ENCODE data around the gene SLC39A12.

The SLC39A12 gene

DNA sequence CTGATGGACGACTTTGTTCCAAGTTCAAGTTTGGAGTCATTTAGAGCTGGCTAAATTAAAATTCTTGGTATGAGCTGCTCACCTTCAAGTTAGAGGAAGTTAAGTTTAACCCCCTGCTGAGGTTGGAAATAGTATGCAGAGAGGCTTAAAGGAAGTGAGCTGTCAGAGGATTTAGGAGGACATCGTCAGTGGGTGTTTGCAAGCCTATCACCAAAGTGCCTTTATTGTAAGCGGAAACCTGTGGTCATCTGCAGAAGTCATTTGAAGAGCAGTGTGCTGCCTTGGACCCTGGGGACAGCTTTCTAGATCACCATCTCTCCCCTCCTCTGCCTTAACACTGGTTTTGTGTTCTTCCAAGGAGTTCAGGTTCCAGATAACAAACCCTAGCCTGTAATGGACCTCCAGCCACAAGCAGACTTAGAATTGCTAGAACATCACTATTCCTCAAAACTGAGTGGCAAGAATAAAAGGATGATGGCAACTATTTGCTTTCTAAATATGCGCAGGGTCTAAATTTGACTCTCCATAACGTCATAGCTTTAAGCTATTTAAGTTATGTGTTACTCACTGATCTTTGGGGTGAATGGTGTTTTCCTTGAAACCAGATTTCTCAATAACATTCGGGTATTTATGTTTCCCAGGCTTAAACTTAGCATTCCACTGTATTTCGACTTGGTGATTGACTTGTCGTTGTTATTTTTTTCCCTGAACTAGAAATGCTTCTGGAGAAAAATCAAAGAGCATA, 93.4 kb downstream of the SLC39A12 start:
- in situ Hi-C loops (cut with HindIII; ENCODE audit: low sequenced_read_pairs): no loop called here

DNA sequence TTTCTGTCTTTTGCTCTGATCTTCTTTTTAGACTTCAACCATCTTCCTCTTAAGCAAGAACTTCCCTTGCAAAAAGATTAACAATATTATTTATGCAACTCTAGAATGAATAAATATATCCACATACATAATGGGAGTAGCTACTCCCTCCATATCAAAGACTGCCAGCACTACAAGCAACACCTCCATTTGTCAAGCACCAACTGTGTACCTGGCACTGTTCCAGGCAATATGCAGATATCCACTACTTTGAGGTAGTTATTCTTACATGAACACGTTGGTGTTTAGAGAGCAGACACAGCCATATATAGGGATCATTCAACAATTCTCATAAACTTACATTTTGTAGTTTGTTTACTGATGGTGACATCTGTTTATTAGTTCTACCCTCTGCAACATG, 104.9 kb downstream of the SLC39A12 start:
- in situ Hi-C loops (cut with HindIII; ENCODE audit: low sequenced_read_pairs): no loop called here

GRCh38 chr10:18059826-18060559, 108.3 kb downstream of the SLC39A12 start:
- in situ Hi-C loops (cut with HindIII; ENCODE audit: low sequenced_read_pairs): no loop called here

- in situ Hi-C loops (cut with HindIII; ENCODE audit: low sequenced_read_pairs): no loop called here
Measured at GRCh38 chr10:18066947-18067346, 115.2 kb downstream of the SLC39A12 start.

GRCh38 chr10:18068401-18068800, 116.7 kb downstream of the SLC39A12 start:
- in situ Hi-C loops (cut with HindIII; ENCODE audit: low sequenced_read_pairs): no loop called here

- in situ Hi-C loops (cut with HindIII; ENCODE audit: low sequenced_read_pairs): no loop called here
Measured at GRCh38 chr10:18071591-18071990, 119.9 kb downstream of the SLC39A12 start.

DNA sequence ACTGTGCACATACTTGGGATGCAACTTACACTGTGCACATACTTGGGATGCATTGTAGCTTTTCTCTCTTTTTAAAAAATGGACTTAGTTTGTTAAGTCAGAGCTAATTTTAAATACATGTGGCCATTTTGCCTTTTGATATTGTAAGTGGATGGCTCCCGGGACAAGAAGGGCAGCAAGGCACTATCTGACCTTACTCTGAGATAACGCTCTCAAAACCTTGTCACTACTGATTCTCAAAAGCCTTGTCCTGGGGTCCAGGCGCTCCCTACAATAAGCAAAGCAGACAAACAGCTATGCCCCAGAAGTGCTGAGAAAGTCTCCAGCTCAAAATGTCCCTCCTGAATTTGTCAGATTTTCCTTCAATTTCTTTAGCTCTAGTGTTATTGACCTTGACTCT, 121.6 kb downstream of the SLC39A12 start:
- in situ Hi-C loops (cut with HindIII; ENCODE audit: low sequenced_read_pairs): no loop called here

- in situ Hi-C loops (cut with HindIII; ENCODE audit: low sequenced_read_pairs): no loop called here
Measured at GRCh38 chr10:18075881-18076280, 124.2 kb downstream of the SLC39A12 start.

DNA sequence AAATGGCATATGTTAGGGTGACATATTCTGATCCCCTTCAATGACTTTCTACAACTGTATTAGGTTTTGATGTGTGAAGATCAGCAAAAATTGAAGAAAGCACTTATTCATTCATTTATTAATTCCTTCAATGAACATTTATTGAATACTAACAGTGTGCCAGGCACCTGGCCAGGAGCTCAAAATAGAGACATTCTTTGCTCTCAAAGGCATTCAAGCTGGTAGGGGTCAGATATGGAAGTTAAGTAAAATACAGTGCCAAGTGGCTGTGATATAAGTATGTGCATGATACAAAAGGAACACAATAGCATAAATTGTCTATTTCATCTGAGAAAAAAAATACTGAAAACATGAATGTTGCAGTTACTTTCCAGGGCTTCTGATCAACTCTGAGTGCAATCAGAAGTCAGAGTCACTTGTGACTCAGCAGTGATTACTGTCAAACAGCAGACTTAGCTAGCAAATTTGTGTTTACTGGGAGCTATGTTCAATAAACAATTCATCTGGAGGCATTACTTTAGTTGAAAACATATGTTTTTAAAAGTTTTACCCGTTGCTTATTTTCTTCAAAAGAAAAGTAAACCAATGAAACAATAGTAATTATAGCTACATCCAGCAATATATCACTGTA, 128.1 kb downstream of the SLC39A12 start:
- in situ Hi-C loops (cut with HindIII; ENCODE audit: low sequenced_read_pairs): no loop called here

DNA sequence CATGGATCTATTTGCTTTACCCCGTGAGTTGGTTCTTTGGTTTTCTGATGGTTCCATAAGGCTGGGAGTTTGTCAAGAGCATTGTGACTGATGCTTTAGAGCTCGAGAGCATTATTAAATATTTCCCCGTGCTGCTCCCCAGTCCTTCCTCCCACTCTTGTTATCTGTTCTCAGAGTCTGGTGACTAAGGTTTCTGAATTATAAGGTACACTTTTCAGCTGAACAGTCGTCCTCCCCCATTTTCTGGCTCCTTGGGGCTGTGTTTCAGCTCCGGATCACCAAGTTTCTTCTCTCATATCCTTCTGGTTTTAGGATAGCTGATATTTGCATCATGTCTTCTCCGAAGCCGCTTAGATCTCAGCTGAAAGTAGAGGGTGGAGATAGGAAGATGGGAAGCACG, 130.7 kb downstream of the SLC39A12 start:
- in situ Hi-C loops (cut with HindIII; ENCODE audit: low sequenced_read_pairs): no loop called here

GRCh38 chr10:18085855-18086254, 134.1 kb downstream of the SLC39A12 start:
- in situ Hi-C loops (cut with HindIII; ENCODE audit: low sequenced_read_pairs): no loop called here

DNA sequence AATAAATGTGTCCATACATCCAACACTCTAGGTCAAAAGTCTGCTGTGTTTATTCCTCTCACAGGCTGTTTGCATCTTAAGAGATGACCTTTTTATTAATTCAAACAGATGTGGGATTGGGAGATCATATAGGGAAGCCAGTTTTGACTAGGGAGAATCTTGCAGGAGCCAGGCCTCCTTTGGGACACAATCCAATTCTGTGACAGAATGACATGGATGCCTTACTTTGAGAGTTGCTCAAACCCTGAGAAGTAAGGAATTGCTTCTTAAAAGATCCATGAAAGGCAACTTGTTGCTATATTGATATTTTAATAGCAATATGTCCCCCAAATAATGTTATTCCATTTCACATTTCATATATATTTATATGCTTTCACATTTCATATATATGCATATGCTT, 135.0 kb downstream of the SLC39A12 start:
- in situ Hi-C loops (cut with HindIII; ENCODE audit: low sequenced_read_pairs): no loop called here

DNA sequence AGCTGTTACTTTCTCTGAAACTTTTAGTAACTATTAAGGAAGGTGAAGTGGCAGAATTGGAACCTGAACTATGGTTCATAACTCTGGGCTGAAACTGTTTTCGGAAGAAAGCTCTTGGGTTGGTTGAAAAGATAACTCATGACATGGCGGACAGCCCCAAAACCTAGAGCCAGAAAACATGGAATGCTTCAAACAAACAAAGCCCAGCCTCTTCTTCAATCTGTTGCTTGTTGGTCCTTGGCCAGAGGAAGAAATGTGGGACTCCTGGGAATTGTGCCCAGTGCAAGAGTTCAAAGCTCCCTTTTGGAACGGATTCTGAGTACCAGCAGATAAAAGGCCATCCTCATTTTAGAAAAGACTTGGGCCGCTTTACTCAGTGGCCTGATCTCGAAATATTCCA, 135.6 kb downstream of the SLC39A12 start:
- in situ Hi-C loops (cut with HindIII; ENCODE audit: low sequenced_read_pairs): no loop called here

Data from DLD1 (cell line).